D721Med (cell line): ENCODE measurements around the gene LYPD8.

Experiments used
- DNase-seq: peaks from one replicate; pipeline ENCODE4 v3.0.0; 2011; ENCODE audit warnings: low spot score; ENCODE audit not compliant: insufficient read length
- FAIRE-seq: peaks from 2 replicates; lab custom pipeline; 2011; peaks lifted over from hg19 to GRCh38; lab: Jason Lieb, UNC
- CTCF ChIP-seq: IDR thresholded peaks from 2 replicates; pipeline ENCODE4 v1.5.1; 2012; ENCODE audit warnings: mild to moderate bottlenecking, control low read depth; ENCODE audit not compliant: insufficient read depth; ENCODE audit errors: missing control alignments

LYPD8 gene

DNA sequence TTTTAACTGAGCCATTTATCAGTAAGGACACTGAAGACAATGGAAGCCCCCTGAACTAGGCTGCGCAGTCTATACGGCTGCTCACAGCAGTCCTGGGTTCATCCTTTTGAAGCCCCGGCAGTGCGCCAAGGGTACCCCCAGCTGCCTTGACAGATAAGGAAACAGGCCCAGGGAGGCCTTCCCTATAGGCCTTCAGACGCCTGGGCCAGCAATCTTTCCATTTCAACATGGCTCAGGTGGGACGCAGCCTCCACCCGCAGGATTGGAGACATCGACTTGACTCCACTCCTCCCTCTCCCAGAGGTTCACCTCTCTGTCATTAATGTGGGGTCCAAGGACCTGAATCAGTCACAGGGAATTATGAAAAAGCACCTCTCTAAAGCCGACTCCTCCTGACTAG lies 2.8 kb upstream of the LYPD8 start:
- no peak for TF ChIP-seq CTCF
- DNase-seq (no peak), FAIRE-seq (no peak)

DNA sequence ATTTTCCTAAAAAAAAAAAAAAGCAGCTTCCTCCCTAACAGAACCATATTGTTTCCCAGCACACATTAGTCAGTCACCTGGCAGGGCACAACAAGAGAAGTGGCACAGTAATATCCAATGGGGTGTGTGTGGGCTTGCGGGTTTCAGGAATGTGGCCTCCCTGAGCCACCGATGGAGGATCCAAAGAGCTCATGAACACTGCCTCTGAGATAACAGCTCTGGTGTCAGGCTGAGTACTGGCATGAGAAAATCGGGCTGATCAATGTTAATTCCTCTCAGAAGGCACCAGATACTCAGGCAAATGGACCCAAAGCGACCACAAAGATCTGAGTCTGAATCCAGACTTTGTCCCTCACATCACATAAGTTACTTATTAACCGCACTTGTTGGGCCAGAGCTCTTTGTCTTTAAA lies 2.2 kb upstream of the LYPD8 start:
- FAIRE-seq: no peak
- no peak for DNase-seq
- TF ChIP-seq CTCF: no peak

DNA sequence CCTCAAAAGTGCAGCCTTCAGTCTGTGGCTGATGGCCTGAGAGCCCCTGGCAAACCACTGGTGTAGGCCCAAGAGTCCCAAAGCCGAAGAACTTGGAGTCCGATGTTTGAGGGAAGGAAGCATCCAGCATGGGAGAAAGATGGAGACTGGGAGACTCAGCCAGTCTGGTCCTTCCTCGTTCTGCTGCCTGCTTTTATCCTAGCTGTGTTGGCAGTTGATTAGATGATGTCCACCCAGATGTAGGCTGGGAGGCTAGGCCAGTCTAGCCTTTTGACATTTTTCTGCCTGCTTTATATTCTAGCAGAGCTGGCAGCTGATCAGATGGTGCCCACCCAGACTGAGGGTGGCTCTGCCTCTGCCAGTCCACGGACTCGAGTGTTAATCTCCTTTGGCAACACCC lies 1.1 kb upstream of the LYPD8 start:
- no peak for TF ChIP-seq CTCF
- FAIRE-seq (no peak), DNase-seq (no peak)

GRCh38 chr1:248756151-248756550 lies 592 bp upstream of the LYPD8 start:
- no peak for FAIRE-seq
- DNase-seq: no peak
- TF ChIP-seq CTCF: no peak

GRCh38 chr1:248753708-248754280 lies 1.8 kb downstream of the LYPD8 start:
- TF ChIP-seq CTCF: no peak
- no peak for FAIRE-seq
- no peak for DNase-seq

GRCh38 chr1:248753029-248753594 lies 2.4 kb downstream of the LYPD8 start:
- no peak for TF ChIP-seq CTCF
- DNase-seq (no peak), FAIRE-seq (no peak)
